HFFc6 (cell line): ENCODE measurements around the gene CBARP. TPM values are rescaled to one million over a fixed set of nuclear protein-coding genes. Genes with fewer than 3 reads are reported as not detected.

Experiments used
- DNase-seq: peaks from one replicate; pipeline ENCODE4 v3.0.0-alpha.2; 2018
- H3K27ac Mint-ChIP-seq: 2 replicates; pipeline ENCODE4 v1.8.0; 2020; ENCODE audit warnings: mild to moderate bottlenecking, mixed read lengths
- H3K27me3 Mint-ChIP-seq: 2 replicates; pipeline ENCODE4 v1.8.0; 2021; ENCODE audit warnings: mild to moderate bottlenecking, moderate library complexity, mixed read lengths; ENCODE audit not compliant: insufficient read depth
- H3K36me3 Mint-ChIP-seq: 2 replicates; pipeline ENCODE4 v1.8.0; 2021; ENCODE audit warnings: low read depth, mixed read lengths
- H3K4me1 Mint-ChIP-seq: 2 replicates; pipeline ENCODE4 v1.8.0; 2020; ENCODE audit warnings: low read depth, mixed read lengths
- H3K4me3 Mint-ChIP-seq: 2 replicates; pipeline ENCODE4 v1.8.0; 2020; ENCODE audit warnings: mild to moderate bottlenecking, moderate library complexity, mixed read lengths
- H3K9me3 Mint-ChIP-seq: 2 replicates; pipeline ENCODE4 v1.8.0; 2020; ENCODE audit warnings: mild to moderate bottlenecking, mixed read lengths
- total RNA-seq, 6 experiments: library from RNA; stranded (reverse); fragmentation: NEBNext Ultra II Directional; extraction: Animal tissue kit (Norgen Biotek cat#: 25700); gene quantifications; 2 replicates in 1 of 6; 3 replicates in 5 of 6; pipeline ENCODE4 v1.2.3, GENCODE V29; 2021
- TF ChIP-seq, protein P1 (sequence below): fragments of 200-600 bp; sonication (generic); IDR thresholded peaks from 2 replicates; pipeline ENCODE4 v1.5.0; 2021; ENCODE audit warnings: antibody characterized with exemption, mild to moderate bottlenecking

CBARP gene
- total RNA-seq, 6 experiments from 2014 or later: 7.6 to 12.7 (median 8.6) TPM

DNA sequence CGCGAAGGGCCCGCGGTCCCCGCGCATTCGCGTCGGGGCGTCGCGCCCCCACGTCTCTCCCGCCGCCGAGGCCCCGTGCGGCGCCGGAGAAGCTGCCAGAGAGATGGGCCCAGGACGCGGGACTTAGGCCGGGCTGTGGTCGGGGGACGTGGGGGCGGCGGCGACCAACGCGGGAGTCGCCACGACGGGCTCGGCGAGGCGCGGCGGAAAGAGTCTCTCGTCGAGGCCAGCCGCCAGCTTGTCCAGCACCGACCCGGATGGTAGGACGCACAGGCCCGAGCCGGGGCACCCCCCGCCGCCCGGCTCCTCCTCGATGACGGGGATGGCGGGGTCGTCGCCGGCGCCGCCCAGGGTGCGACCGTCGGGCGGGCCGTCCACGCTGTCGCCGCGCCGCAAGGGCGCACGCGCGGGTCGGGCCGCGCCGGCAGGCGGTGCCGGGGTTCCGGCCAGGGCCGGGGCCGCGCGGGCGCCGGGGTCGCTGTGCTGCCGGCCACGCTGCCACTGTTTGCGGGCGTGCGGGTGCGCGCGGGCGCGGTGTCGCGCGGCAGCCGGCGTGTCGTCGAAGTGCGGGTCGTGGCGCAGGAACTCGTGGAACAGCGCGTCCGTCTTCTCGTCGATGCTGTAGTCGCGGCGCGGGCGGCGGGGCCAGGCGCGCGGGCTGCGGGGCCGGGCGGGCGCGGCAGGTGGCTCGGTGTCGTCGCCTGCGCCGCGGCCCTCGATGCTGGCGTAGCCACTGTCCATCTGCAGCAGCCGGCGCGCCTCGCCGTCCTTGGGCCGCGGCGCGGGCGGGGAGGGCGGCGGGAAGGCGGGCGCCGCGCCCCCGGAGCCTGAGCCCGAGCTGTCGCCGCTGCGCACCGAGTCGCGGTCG is 8.5 kb downstream of the CBARP start:
- Mint-ChIP-seq H3K4me1 (peaks cover 6% of the 10 kb centered on the region; the same call in 1 of the 2 replicates), H3K36me3 (no peaks in the 10 kb centered on the region), H3K27me3 (peaks cover 3% of the 10 kb centered on the region), H3K9me3 (no peaks in the 10 kb centered on the region), H3K27ac (no peak overlapping the region), H3K4me3 (no peak overlapping the region)
- no peak for DNase-seq
- TF ChIP-seq, protein P1, sequence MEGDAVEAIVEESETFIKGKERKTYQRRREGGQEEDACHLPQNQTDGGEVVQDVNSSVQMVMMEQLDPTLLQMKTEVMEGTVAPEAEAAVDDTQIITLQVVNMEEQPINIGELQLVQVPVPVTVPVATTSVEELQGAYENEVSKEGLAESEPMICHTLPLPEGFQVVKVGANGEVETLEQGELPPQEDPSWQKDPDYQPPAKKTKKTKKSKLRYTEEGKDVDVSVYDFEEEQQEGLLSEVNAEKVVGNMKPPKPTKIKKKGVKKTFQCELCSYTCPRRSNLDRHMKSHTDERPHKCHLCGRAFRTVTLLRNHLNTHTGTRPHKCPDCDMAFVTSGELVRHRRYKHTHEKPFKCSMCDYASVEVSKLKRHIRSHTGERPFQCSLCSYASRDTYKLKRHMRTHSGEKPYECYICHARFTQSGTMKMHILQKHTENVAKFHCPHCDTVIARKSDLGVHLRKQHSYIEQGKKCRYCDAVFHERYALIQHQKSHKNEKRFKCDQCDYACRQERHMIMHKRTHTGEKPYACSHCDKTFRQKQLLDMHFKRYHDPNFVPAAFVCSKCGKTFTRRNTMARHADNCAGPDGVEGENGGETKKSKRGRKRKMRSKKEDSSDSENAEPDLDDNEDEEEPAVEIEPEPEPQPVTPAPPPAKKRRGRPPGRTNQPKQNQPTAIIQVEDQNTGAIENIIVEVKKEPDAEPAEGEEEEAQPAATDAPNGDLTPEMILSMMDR: no peak

DNA sequence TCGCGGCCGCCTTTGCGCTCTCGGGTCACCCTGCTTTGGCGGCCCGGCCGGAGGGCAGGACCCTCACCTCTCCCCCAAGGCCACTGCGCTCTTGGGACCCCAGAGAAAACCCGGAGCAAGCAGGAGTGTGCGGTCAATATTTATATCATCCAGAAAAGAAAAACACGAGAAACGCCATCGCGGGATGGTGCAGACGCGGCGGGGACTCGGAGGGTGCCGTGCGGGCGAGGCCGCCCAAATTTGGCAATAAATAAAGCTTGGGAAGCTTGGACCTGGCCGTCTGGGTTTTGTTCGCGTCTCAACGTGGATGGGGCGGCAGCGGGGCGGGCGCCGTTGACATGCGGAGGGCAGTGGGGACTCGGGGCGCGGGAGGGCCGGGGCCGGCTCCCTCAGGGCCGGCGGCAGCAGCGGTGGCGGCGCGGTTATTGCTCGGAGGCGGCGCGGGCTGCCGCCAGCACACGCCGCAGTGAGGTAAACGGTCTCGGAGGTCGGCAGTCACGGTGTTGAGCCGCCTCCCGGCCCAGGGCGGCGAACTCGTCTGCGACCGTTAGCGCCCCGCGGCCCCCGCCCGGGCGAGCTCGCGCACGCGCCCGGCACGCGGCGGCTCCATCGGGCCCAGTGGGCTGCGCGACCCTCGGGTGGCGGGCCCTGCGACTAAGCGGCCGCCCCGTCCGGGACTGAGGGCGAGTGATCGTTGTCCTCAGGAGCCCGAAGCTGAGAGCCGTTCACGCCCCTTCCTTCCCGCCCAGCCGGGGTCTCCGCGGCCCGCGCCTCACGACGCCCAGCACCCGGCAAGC is 9.4 kb downstream of the CBARP start:
- TF ChIP-seq, protein P1: no peak

GRCh38 chr19:1227304-1228054 is 10.3 kb downstream of the CBARP start:
- H3K27ac Mint-ChIP-seq: no peak overlapping the region
- no peak for DNase-seq
- H3K9me3 Mint-ChIP-seq: no peaks in the 10 kb centered on the region
- peaks cover 3% of the 10 kb centered on the region for H3K27me3 Mint-ChIP-seq
- H3K4me1 Mint-ChIP-seq: peaks cover 4% of the 10 kb centered on the region; the same call in 1 of the 2 replicates
- H3K4me3 Mint-ChIP-seq: no peak overlapping the region
- no peaks in the 10 kb centered on the region for H3K36me3 Mint-ChIP-seq
- TF ChIP-seq, protein P1: no peak

More for the DNA sequence above, 9.4 kb downstream of the CBARP start:
- no peak overlapping the region for H3K27ac Mint-ChIP-seq
- H3K36me3 Mint-ChIP-seq: no peaks in the 10 kb centered on the region
- no peak for DNase-seq
- no peaks in the 10 kb centered on the region for H3K9me3 Mint-ChIP-seq
- peaks cover 6% of the 10 kb centered on the region; the same call in 1 of the 2 replicates for H3K4me1 Mint-ChIP-seq
- H3K4me3 Mint-ChIP-seq: no peak overlapping the region; the same call in 1 of the 2 replicates
- H3K27me3 Mint-ChIP-seq: peaks cover 3% of the 10 kb centered on the region

DNA sequence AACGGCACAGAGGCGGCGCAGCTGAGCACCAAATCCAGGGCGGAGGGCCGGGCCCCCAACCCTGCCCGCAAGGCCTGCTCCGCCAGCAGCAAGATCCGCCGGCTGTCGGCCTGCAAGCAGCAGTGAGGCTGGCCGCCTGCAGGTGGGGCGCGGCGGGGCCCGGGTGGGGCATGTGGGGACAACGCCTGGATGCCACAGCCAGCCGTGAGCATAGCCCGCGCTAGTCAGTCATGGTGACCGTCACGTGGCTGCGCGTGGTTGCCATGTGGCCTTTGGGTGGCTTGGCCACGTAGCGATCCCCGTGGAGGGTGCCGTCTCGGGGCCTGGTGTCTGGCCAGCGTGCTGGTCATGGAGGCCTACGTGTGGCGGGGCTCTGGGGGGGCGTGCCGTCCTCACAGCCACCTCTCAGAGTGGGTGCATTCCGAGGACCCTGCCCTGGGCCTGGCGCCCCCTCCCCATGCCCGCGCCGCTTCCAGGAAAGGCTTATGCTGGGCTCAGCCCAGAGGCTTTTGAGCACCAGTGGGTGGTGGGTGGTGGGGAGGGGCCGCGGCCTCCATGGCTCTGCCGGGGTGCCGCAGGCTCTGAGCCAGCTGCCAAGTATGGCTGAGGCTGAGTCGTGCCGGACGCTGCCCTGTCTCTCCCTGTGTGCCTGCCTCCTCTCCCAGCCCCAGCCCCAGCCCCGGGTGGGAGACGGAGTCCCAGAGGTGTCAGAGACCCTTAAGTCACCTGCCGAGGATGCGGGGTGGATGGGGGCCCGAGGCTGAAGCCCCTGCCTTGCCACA is 11.1 kb downstream of the CBARP start:
- DNase-seq: no peak
- no peaks in the 10 kb centered on the region for H3K36me3 Mint-ChIP-seq
- H3K27ac Mint-ChIP-seq: no peak overlapping the region
- TF ChIP-seq, protein P1: no peak
- no peak overlapping the region for H3K4me3 Mint-ChIP-seq
- H3K4me1 Mint-ChIP-seq: no peaks in the 10 kb centered on the region
- H3K27me3 Mint-ChIP-seq: peaks cover 3% of the 10 kb centered on the region
- H3K9me3 Mint-ChIP-seq: no peaks in the 10 kb centered on the region

DNA sequence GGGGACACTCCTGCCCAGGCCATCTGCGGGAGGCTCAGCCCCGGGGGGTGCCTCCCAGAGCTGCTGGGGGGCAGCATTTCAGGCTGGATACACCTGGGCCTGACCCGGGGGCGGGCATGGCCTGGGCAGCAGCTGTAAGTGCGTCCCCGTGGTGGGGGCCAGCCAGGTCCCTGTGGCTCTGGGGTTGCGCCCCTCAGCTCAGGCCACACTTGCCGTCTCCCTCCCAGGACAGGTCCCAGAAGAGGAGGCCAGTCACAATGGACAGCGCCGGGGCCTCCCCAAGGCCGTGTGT is 11.6 kb downstream of the CBARP start:
- Mint-ChIP-seq H3K27me3 (peaks cover 3% of the 10 kb centered on the region), H3K27ac (no peak overlapping the region), H3K9me3 (no peaks in the 10 kb centered on the region), H3K36me3 (no peaks in the 10 kb centered on the region), H3K4me3 (no peak overlapping the region), H3K4me1 (no peaks in the 10 kb centered on the region)
- no peak for DNase-seq
- TF ChIP-seq, protein P1: no peak
